UCSD-AML1 (cell line): Measurements from ENCODE around the gene KRTAP6-3.

Experiments used
- DNase-seq: peaks from one replicate; lab custom pipeline; 2025; ENCODE audit not compliant: unreplicated experiment; lab: John Stamatoyannopoulos, UW

Gene KRTAP6-3

GRCh38 chr21:30623362-30623761, 31.1 kb downstream of the KRTAP6-3 start:
- DNase-seq = no peak

GRCh38 chr21:30625449-30626165, 33.4 kb downstream of the KRTAP6-3 start:
- DNase-seq = no peak

- no peak for DNase-seq
Observed at GRCh38 chr21:30628109-30628508, 35.9 kb downstream of the KRTAP6-3 start.

- DNase-seq = no peak
Observed at GRCh38 chr21:30629200-30629599, 37.0 kb downstream of the KRTAP6-3 start.

- no peak for DNase-seq
Observed at GRCh38 chr21:30634906-30635305, 42.7 kb downstream of the KRTAP6-3 start, which contains the start of gene KRTAP20-2. Gene KRTAP20-2, plus strand, starts transcription at chr21:30635206. Its CDS starts 58 bp downstream, at chr21:30635264.

GRCh38 chr21:30638686-30639085, 46.4 kb downstream of the KRTAP6-3 start:
- DNase-seq = no peak

GRCh38 chr21:30642564-30642963, 50.3 kb downstream of the KRTAP6-3 start, which contains the start of gene KRTAP20-3:
Gene KRTAP20-3, plus strand, starts transcription at chr21:30642864.
- DNase-seq = no peak
